GM21529 (cell line): ENCODE measurements around the gene ALDH3B1.

Source experiments
- ATAC-seq: cut with Tn5 transposase; IDR thresholded peaks from one replicate; pipeline ENCODE4 v1.9.1; 2021; ENCODE audit not compliant: unreplicated experiment

ALDH3B1 gene

GRCh38 chr11:68061508-68061907 lies 51.4 kb downstream of the ALDH3B1 start:
- ATAC-seq, result no peak

GRCh38 chr11:68064926-68065325 lies 54.8 kb downstream of the ALDH3B1 start:
- no peak for ATAC-seq

- no peak for ATAC-seq
Observed at GRCh38 chr11:68065841-68066240, 55.7 kb downstream of the ALDH3B1 start.

- no peak for ATAC-seq
Observed at GRCh38 chr11:68066742-68067141, 56.6 kb downstream of the ALDH3B1 start.

GRCh38 chr11:68067991-68068390 lies 57.9 kb downstream of the ALDH3B1 start:
- ATAC-seq, result no peak

- ATAC-seq, result no peak
Observed at GRCh38 chr11:68071281-68072048, 61.3 kb downstream of the ALDH3B1 start.

GRCh38 chr11:68074584-68075352 lies 64.6 kb downstream of the ALDH3B1 start:
- ATAC-seq, result no peak

- ATAC-seq, result no peak
Observed at GRCh38 chr11:68076371-68077042, 66.4 kb downstream of the ALDH3B1 start.

GRCh38 chr11:68077617-68078582 lies 67.8 kb downstream of the ALDH3B1 start:
- no peak for ATAC-seq
